Endometrial microvascular endothelial cells (primary cell): ENCODE data around the gene PIK3R6. TPM values are rescaled to one million over a fixed set of nuclear protein-coding genes. Genes with fewer than 3 reads are reported as not detected.
"Not testable (repeated sequence)": the region's sequence is repeated elsewhere in the genome, so short reads cannot be mapped to it uniquely, and the experiment has no call there.

Experiments used
- in situ Hi-C: cut with HindIII; loops from 2 replicates; pipeline ENCODE4 v1.10.0; 2017; ENCODE audit warnings: low sequenced_read_pairs, low pct_unique_long_range_greater_than_20kb; ENCODE audit errors: inconsistent ontology term
- total RNA-seq: library from RNA; depleted of rRNA; stranded (reverse); fragments of >200 nt; gene quantifications from one replicate; pipeline ENCODE4 v1.2.3, GENCODE V29; 2015; ENCODE audit errors: inconsistent ontology term

The PIK3R6 gene
- total RNA-seq, 1 donor from 2014 or later, result not detected

DNA sequence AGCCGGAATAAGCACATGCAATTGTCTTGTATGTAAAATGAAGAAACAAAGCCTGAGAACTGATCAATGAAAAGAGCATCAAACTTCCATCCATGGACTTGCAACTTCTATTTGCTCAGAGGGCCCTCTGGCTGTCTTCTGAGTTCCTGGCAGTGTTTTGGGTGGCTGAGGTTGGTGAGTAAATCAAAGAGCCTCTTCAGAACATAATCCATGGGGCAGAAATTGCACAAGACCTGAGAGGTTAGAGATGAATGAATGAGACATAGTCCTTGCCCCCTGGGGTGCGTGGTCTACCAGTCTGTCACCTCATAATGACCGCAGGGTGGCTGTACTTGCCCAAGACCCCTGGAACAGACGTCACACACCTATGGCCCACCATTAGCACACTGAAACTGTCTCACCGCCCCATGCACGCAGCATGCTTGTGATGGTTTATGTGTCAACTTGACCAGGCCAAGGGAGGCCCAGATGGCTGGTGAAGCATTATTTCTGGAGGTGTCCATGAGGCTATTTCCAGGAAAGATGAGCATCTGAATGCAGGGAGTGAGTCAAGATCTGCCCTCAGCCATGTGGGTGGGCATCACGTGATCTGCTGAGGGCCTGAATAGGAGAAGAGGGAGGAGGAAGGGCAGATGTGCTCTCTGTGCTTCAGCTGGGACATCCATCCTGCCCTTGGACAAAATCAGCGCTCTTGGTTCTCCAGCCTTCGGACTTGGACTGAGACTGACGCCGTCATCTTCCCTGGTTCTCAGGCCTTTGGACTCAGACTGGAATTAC, 8.3 kb downstream of the PIK3R6 start:
- in situ Hi-C loops, result no loop called here

DNA sequence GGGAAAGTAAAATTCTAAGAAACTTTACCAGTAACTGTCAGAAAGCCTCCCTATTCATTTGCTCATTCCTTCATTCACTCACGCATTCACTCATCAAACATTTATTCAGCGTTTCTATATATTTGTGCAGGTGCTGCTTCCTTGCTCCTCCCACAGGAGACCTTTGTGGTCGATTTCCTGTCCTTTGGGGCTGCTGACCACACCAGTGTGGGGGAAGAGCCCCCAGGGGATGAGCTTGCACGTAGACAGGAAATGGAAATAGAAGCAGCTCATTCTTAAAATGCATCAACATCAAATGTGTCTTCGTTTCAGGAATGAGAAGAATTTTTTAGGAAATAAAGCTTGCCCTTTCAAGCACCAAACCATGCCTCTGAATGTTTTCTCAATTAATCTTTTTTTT, 9.6 kb downstream of the PIK3R6 start:
- in situ Hi-C loops, result no loop called here

DNA sequence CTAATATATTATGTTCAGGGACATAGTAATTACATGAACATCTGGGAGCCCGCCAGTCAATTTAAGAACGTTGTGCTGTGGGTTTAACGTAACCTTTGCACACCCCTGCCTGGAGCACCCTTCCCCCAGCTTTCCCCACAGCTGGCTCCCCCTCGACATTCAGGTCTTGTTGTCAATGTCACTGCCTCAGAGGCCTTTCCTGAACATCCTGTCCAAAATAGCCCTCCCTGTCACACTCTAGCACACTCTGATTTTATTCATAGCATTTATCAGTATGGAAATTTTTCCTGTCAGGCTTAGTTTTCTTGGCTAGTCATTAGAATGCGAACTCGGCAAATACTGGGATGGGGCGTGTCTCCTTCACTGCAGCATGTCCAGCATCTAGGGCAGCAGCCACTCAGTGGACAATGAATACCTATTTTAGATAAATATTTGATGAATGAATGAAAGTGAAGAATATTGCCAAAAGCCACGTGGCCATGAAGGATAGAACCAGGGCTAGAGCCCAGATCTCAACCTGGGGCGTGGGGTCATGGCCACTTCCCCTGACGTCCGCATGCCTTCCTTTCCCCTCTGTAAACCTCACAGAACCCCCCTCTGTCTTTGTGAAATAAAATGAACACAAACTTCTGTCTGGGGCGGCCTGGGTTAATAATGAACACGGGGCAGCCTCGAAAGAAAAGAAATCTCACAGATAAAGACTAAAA, 10.5 kb downstream of the PIK3R6 start:
- in situ Hi-C loops, result no loop called here

DNA sequence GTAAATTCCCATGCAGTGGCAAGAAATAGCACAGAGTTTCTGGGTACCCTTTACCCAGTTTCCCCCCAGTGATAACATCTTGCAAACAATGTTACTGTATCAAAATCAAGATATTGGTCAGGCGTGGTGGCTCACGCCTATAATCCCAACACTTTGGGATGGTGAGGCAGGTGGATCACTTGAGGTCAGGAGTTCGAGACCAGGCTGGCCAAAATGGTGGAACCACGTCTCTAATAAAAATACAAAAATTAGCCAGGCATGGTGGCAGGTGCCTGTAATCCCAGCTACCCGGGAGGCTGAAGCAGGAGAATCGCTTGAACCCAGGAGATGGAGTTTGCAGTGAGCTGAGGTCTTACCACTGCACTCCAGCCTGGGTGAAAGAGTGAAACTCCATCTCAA, 11.3 kb downstream of the PIK3R6 start:
- in situ Hi-C loops, result not testable (repeated sequence)

DNA sequence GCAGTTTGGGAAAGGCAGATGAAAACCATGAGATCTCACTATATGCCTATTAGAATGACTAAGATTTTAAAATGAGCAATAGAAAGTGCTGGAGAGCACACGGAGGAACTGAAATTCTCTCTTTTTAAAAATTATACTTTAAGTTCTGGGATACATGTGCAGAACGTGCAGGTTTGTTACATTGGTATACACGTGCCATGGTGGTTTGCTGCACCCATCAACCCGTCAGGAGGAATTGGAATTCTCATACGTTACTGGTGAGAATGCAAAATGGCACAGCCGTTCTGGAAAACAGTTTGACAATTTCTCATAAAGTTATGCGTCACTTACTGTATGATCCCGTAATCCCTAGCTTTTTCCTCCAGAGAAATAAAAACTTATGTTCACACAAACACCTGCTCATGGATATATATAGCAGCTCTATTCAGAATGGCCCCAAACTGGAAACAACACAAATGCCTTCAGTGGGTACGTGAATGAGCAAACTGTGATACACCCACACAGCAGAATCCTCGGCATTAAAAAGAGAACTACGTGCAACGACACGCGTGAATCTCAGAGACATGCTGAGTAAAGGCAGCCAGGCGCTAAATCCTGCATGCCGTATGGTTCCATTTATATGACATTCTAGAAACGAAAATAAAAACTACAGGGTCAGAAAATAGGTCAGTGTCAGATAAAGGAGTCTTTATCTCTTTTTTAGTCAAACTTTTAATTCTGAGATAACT, 11.8 kb downstream of the PIK3R6 start:
- in situ Hi-C loops, result no loop called here

DNA sequence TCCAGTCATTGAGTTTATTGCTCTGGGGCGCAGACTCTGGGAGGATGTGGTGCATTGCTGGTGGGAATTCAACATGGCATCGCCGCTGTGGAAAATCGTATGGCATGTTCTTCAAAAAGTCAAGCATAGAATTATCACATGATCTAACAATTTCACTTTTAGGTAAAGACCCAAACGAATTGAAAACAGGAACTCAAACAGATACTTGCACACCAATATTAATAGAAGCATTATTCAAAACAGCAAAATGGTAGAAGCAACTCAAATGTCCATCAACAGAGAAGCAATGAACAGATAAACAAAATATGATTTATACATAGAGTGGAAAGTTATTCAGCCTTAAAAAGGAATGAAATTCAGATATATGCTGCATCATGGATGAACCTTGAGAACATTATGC, 15.9 kb downstream of the PIK3R6 start:
- in situ Hi-C loops, result no loop called here

DNA sequence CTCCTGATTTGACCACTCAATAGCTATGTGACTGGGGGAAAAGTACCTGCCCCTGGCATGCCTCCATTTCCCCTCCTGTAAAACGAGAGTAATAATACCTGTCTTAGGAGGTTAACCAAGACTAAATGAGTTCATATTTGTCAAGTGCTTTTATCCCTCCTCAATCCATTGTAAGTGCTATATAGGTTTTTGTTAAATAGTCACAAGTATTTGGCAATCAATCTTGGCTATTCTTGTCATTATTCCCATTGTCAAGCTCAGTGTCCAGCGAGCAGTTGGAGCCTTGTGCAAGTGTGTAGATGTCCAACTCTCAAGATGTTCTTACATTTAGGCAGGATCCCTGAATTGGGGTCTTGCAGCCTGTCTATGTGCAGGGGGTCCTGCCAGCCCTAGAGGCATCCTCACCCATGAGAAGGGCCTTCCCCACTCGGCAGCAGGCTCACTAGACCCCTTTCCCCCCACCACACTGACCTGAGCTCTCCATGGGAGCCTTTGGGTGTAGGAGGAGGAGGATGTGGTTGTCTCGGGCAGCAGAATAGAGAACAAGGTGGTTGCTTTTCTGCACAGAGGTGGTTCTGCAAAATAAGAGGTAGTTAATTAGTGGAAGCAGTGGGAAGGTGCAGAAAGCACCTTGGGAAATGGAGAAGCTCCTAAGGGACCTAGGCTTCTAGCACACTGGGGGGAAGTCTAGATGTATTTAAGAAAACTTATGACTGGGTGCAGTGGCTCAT, 18.0 kb downstream of the PIK3R6 start:
- in situ Hi-C loops, result no loop called here

DNA sequence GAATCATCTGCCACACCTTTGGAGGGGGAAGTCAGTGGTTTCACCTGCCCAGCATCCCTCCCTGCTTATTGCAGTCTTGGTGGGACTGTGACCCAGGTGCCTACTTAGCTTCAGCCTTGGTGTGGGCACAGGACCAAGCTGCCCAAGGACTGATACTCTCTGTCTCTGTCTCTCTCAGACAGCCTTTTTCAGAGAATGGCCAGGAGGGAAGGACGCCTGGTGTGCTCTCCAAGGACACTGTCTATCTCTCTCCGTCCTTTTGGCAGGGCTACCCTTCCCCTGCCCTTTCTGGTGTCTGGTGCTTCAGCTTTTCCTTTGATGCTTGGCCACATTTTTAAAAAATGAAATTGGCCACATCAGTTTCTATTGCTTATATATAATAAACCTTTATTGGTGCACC, 19.6 kb downstream of the PIK3R6 start:
- in situ Hi-C loops, result no loop called here

DNA sequence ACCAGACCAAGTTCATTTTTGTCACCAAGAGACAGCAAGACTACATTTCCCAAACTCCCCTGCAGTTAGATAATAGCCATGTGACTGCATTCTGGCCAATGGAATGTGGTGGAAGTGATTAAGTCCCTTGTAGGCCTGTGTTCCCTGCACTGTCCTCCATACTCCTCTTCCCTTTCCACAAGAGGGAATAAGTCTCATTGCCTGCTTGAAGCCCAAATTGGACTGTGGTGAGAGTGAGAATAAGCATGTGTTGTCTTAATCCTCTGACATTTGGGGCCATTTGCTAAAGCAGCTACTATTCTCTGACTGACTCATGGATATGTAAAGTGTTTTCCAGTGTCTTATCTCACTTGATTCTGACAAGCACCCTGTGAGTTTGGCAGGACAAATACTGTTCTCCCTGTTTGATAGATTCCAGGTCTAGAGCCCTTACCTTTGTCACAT, 20.7 kb downstream of the PIK3R6 start:
- in situ Hi-C loops, result no loop called here

DNA sequence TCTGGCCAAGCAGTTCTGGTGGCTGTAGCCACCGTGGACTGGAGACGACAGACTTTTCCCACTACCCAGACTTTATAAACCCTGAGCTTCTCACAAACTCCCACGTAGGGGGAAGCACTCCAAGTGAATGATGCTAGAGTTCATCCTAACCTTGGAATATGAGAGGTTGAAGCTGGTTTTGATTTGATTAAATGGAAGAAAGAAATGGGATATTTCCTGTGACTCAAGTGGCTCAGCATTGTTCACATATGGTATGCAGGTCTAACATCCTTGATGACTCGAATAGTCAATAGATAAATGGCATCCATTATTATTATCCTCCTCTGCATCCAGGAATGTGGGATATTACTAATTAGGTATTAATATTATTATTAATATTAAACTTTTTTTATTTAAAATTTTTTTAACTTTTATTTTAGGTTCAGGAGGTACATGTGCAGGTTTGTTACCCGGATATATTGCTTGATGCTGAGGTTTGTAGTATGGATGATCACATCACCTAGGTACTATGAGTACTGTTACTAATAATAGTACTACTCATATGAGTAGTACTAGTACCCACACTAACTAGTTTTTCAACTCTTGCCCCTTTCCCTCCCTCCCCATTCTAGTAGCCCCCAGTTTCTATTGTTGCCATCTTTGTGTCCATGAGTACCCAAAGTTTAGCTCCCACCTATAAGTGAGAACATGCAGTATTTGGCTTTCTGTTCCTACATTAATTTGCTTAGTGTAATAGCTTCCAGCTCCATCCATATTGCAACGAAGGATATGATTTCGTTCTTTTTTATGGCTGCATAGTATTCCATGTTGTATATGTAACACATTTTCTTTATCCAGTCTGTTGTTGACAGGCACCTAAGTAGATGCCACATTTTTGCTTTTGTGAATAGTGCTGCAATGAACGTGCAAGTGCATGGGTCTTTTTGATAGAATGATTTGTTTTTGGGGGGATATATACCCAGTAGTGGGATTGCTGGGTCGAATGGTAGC, 22.9 kb downstream of the PIK3R6 start:
- in situ Hi-C loops, result no loop called here

DNA sequence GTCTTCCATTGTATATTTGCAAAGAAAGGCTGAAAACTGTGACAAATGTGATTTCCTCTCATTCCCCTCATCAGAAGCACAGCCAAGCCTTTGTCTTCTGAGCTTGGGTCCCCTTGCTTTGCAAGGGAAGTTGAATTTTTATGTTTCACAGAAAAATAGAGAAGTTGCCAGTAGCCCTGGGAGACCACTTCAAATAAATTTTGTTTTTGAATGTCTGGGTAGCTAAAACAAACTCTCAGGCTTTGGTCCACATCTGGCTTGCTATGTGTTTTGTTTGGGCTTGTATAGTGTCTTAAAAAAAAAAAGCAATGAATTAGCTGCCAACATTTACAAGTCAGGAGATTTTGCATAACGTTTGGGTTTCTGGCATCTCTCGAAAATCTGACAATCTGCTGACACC, 24.1 kb downstream of the PIK3R6 start:
- in situ Hi-C loops, result no loop called here

DNA sequence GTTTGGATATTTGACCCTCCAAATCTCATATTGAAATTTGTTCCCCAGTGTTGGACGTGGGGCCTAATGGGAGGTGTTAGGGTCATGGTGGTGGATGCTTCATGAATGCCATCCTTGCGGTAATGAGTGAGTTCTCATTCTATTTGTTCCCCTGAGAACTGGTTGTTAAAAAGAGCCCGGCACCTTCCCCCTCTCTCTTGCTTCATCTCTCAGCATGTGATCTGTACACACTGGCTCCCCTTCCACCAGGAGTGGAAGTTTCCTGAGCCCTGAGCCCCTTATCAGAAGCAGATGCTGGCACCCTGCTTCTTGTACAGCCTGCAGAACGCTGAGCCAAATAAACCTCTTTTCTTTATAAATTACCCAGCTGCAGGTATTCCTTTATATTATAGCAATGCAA, 25.6 kb downstream of the PIK3R6 start:
- in situ Hi-C loops, result no loop called here

DNA sequence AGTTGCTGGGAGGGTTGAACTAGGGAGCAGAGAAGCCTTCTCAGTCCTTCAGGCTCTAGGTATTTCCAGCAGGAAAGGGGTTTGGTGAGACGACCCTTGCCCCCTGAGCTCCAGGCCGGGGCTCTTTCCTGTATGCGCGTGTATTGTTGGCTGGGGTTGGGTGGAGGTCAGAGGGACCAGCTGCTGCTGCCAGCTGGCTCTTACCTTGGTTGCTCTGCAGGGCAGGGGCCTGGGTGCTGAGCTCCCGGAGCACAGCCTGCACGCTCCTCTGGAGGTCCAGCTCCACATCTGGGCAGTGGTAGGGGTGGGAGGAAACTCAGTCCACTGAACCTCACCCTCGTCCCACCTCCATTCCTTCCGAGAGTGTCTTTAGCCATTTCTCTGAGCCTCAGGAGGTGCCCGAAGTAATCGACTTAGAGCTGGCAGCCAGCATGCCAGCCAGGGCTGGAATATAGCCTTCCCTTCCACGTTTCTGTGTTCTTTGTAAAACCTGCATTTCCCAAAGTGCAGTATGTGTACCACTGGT, 28.0 kb downstream of the PIK3R6 start:
- in situ Hi-C loops, result no loop called here

DNA sequence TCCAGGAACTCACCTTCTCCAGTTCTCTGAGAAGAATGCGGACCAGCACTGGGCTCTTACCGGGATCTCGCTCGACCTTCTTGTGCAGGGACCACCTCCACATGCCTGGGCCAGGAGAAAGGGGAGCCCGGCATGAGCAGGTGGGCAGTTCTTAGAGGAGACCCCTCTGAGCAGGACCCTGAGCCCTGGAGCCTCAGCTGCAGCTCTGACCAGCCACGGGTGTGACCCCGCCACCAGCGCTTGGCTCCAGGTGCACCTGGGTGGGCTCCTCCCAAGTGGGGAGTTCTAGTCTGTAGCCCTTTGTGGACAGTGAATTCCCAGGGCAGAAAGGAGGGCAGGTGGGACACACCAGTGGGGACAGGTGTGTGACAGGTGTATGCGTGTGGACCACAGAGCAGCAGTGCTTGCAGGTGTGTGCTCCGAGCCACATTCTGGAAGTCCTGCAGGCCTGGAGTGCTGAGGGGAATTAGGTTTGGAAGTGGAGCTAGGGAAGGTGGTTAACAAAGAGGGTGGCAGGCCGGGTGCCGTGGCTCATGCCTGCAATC, 28.9 kb downstream of the PIK3R6 start:
- in situ Hi-C loops, result no loop called here

DNA sequence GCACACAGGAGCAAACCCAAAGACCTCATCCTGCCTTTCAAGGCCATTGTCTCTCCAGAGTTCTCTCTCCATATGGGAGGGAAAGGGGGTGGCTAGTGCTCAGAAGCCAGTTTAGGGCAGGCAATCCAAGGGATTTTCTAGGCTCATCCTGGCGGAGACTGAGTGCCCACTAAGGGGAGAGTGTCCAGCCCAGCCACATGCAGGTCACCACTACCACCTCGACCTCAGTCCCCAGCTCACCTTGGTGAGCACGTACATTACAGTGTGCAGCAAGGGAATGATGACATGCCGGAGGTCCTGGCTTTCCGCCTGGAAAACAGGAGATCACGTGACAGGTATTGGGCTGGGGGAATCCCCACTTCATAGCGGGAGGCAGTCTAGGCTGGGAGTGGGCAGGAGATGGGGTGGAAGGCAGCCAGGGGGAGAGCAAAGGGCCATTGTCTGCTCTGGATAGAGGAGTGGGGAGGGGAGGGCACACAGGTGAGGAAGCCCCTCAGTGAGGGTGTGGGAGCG, 29.9 kb downstream of the PIK3R6 start:
- in situ Hi-C loops, result no loop called here

DNA sequence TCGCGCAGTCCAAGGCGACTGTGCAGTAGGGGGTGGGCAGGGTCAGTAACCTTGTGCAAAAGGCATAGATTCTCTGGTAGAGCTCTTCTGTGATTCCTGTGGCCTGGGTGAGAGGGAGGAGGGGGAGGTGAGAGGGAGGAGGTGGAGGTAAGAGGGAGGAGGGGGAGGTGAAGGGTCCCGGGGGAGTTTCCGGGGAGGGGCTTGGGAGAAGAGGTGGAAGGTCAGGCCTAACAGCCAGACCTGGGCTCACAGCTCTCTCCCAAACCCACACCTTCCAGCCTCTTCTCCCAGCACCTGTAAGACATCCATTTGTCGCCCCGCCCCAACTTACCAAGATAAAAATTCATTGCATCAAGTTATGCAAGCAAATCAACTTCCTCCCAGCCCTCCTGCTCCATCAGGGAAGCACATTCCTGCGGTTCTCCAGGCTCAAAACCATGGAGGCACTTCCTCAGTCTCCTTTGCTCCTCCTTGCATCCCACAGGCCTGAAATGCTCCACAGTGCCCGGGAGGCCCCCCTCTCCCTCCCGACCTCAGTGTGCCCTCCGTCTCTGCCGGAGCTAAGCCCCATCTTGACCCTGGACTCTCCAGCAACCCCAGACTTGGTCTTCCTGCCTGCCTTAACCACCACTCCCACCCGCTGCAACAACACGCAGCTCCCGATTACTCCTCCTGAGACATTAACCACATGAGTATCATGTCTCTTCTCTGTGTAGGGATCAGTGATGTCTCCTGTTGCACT, 30.5 kb downstream of the PIK3R6 start:
- in situ Hi-C loops, result no loop called here
